Measurements from ENCODE around the gene ATG13.

Gene ATG13

GRCh38 chr11:46593550-46594373 lies 23.6 kb upstream of the ATG13 start, which contains the start of gene AMBRA1 (continued):
- TF ChIP-seq OSR2 (tag by site-specific recombination; IDR thresholded peaks at IDR 0.05) (0 out of 2 replicates have a peak, but pooled peaks have one; percentile 22), ZNF600 (tag by site-specific recombination; IDR thresholded peaks at IDR 0.05) (peak; percentile 71; the same call in 1 of the 2 replicates), OVOL3 (tag by site-specific recombination; IDR thresholded peaks at IDR 0.05) (peak; percentile 68; the same call in 1 of the 2 replicates), KLF17 (tag by site-specific recombination; IDR thresholded peaks at IDR 0.05) (0 out of 2 replicates have a peak, but pooled peaks have one; percentile 34), ZSCAN18 (tag by site-specific recombination; IDR thresholded peaks at IDR 0.05) (no peak), ZNF585B (tag by site-specific recombination; IDR thresholded peaks at IDR 0.05) (no peak), KLF7 (tag by site-specific recombination; IDR thresholded peaks at IDR 0.05; ENCODE audit: borderline replicate concordance) (0 out of 2 replicates have a peak, but pooled peaks have one; percentile 14), ZXDB (tag by site-specific recombination; IDR thresholded peaks at IDR 0.05) (peak; percentile 82), SCRT2 (tag by site-specific recombination; IDR thresholded peaks at IDR 0.05) (peak; percentile 47; the same call in 1 of the 2 replicates), ZNF561 (tag by site-specific recombination; IDR thresholded peaks at IDR 0.05; ENCODE audit: borderline replicate concordance) (no peak), ZNF266 (tag by site-specific recombination; IDR thresholded peaks at IDR 0.05; ENCODE audit: low read depth) (no peak), ZNF521 (tag by site-specific recombination; IDR thresholded peaks at IDR 0.05) (no peak), TRIM28 (IDR thresholded peaks at IDR 0.05; ENCODE audit: borderline replicate concordance, low read length) (no peak; the same call in 1 of the 2 replicates)

- CTCF ChIA-PET, result interaction anchor here (0.8 to 0.9 kb wide), 2 partner anchors 25 to 65 kb away, joined by 3 read pairs; no protein-coding TSS in a partner anchor
- POLR2A ChIA-PET, result interaction anchor here (0.6 to 1.7 kb wide), 10 partner anchors 14 to 166 kb away, joined by 3 to 13 read pairs (median 5); partner anchors contain the start of genes ARHGAP1, ATG13, HARBI1 and ZNF408
- H3K9me3 ChIP-seq (ENCODE audit: control insufficient read depth, insufficient read depth, low read depth, low read length), result no peaks in the 10 kb centered on the region
- no peaks in the 10 kb centered on the region for H3K36me3 ChIP-seq (ENCODE audit: control insufficient read depth in 2 of 2, insufficient read depth in 1 of 2, low read length in 2 of 2)
- H3K27ac ChIP-seq (ENCODE audit: extremely low read depth, low read depth, low read length), result peak overlapping the region; percentile 75; the same call in 1 of the 2 replicates
- H3K4me3 ChIP-seq (ENCODE audit: low read depth, low read length), result peak overlapping the region; percentile 88
- H3K4me1 ChIP-seq (ENCODE audit: control insufficient read depth, insufficient read depth, low read length), result 0 out of 2 replicates have a peak, but pooled peaks cover 3% of the 10 kb centered on the region
- TF ChIP-seq SCRT1 (tag by site-specific recombination; IDR thresholded peaks at IDR 0.05; ENCODE audit: borderline replicate concordance) (peak; percentile 9; the same call in 1 of the 2 replicates), ZNF449 (tag by site-specific recombination; IDR thresholded peaks at IDR 0.05) (no peak)
Observed at GRCh38 chr11:46594374-46594700, 23.0 kb upstream of the ATG13 start.

GRCh38 chr11:46594785-46595184 lies 22.6 kb upstream of the ATG13 start:
- Histone ChIP-seq H3K4me3 (ENCODE audit: low read depth, low read length) (no peak overlapping the region), H3K27ac (ENCODE audit: extremely low read depth, low read depth, low read length) (no peak overlapping the region), H3K4me1 (ENCODE audit: control insufficient read depth, insufficient read depth, low read length) (0 out of 2 replicates have a peak, but pooled peaks cover 3% of the 10 kb centered on the region), H3K9me3 (ENCODE audit: control insufficient read depth, insufficient read depth, low read depth, low read length) (no peaks in the 10 kb centered on the region), H3K36me3 (ENCODE audit: control insufficient read depth in 2 of 2, insufficient read depth in 1 of 2, low read length in 2 of 2) (no peaks in the 10 kb centered on the region)
- ChIA-PET POLR2A (interaction anchor here (1.3 to 1.7 kb wide), 4 partner anchors 17 to 39 kb away, joined by 4 to 13 read pairs (median 9); partner anchors contain the start of genes ATG13 and HARBI1), CTCF (interaction anchor here (0.7 to 0.8 kb wide), 2 partner anchors 21 to 24 kb away, joined by 3 to 4 read pairs; no protein-coding TSS in a partner anchor)
- no peak for TF ChIP-seq ZNF140 (tag by site-specific recombination; IDR thresholded peaks at IDR 0.05)
- no peak for TF ChIP-seq ZNF692 (tag by site-specific recombination; IDR thresholded peaks at IDR 0.05)
- TF ChIP-seq ZBTB26 (tag by site-specific recombination; optimal IDR thresholded peaks at IDR 0.05), result no peak
- TF ChIP-seq ATF2 (tag by site-specific recombination; IDR thresholded peaks at IDR 0.05; ENCODE audit: low read depth), result no peak
- no peak for TF ChIP-seq KLF17 (tag by site-specific recombination; IDR thresholded peaks at IDR 0.05)
- TF ChIP-seq ZNF211 (tag by site-specific recombination; IDR thresholded peaks at IDR 0.05; ENCODE audit: low read depth), result no peak
- TF ChIP-seq EGR2 (tag by site-specific recombination; IDR thresholded peaks at IDR 0.05; ENCODE audit: low read depth), result no peak

Measured in HEK293 (cell line).